ENCODE measurements around the gene GNG4. TPM values are rescaled to one million over a fixed set of nuclear protein-coding genes. Genes with fewer than 3 reads are reported as not detected.

Gene GNG4
- total and polyA plus RNA-seq, 2 donors (not counting 1 experiment from before 2014, with no cell fraction given) = under 0.01 to 0.06 TPM

DNA sequence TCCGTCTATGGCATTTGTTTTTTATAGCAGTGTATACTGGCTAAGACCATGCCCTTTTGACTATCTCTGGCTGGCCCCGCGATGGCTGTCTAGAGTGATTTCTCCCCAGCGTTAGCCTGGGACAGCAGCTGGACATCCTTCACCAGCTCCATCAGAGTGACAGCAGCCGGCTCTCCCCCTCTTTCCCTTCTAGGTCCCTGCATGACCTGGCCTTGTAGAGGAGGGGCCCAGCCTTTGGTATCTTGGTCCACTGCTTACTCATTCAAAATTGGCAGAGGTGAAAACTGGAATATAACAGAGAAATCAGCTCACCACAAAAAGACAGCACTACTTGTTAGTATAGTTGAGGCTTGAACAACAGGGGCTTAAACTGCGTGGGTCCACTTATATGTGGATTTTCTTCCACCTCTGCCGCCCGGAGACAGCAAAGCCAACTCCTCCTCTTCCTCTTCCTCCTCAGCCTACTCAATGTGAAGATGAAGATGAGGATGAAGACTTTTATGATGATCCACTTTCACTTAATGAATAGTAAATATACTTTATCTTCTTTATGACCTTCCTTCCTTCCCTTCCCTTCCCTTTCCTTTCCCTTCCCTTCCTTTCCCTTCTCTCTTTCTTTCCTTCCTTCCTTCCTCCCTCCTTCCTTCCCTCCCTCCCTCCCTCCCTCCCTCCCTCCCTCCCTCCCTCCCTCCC is 116.0 kb downstream of the GNG4 start:
- Histone ChIP-seq H3K4me3 (replicated peaks in 1 of 4; ENCODE audit: control extremely low read depth in 1 of 4, insufficient read depth in 1 of 4, low read depth in 3 of 4, low read length in 4 of 4) (no peak overlapping the region), H3K4me2 (ENCODE audit: extremely low read depth, insufficient read depth, low read length) (no peak overlapping the region), H3K9me3 (ENCODE audit: control insufficient read depth, insufficient read depth, low read depth, low read length) (no peaks in the 10 kb centered on the region), H3K27me3 (ENCODE audit: control insufficient read depth, insufficient read depth, low read length) (no peaks in the 10 kb centered on the region), H3K9ac (ENCODE audit: insufficient read depth, low read length) (no peak overlapping the region), H3K79me2 (ENCODE audit: control insufficient read depth, insufficient read depth, low read length) (no peaks in the 10 kb centered on the region), H2AFZ (ENCODE audit: low read length) (no peak overlapping the region), H4K20me1 (ENCODE audit: control insufficient read depth, extremely low read depth, insufficient read depth, low read length) (no peaks in the 10 kb centered on the region), H3K27ac (ENCODE audit: insufficient read depth, low read length) (no peak overlapping the region), H3K4me1 (ENCODE audit: control insufficient read depth, extremely low read depth, insufficient read depth, low read length) (peaks cover 2% of the 10 kb centered on the region), H3K36me3 (ENCODE audit: control insufficient read depth, insufficient read depth, low read length) (no peaks in the 10 kb centered on the region)
- DNase-seq (ENCODE audit: low read depth in 2 of 2) = peak; percentile 12 to 30
- TF ChIP-seq EZH2 (IDR thresholded peaks at IDR 0.05; ENCODE audit: low read length, missing control alignments) = no peak
- TF ChIP-seq, protein P1, sequence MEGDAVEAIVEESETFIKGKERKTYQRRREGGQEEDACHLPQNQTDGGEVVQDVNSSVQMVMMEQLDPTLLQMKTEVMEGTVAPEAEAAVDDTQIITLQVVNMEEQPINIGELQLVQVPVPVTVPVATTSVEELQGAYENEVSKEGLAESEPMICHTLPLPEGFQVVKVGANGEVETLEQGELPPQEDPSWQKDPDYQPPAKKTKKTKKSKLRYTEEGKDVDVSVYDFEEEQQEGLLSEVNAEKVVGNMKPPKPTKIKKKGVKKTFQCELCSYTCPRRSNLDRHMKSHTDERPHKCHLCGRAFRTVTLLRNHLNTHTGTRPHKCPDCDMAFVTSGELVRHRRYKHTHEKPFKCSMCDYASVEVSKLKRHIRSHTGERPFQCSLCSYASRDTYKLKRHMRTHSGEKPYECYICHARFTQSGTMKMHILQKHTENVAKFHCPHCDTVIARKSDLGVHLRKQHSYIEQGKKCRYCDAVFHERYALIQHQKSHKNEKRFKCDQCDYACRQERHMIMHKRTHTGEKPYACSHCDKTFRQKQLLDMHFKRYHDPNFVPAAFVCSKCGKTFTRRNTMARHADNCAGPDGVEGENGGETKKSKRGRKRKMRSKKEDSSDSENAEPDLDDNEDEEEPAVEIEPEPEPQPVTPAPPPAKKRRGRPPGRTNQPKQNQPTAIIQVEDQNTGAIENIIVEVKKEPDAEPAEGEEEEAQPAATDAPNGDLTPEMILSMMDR (conservative IDR thresholded peaks at IDR 0.05 in 1 of 2, IDR thresholded peaks at IDR 0.05 in 1 of 2; ENCODE audit: low read depth in 1 of 2, low read length in 2 of 2) = no peak

GRCh38 chr1:235532360-235532759 is 117.2 kb downstream of the GNG4 start:
- Histone ChIP-seq H4K20me1 (ENCODE audit: control insufficient read depth, extremely low read depth, insufficient read depth, low read length) (no peaks in the 10 kb centered on the region), H2AFZ (ENCODE audit: low read length) (no peak overlapping the region), H3K4me2 (ENCODE audit: extremely low read depth, insufficient read depth, low read length) (peak overlapping the region; percentile 16), H3K36me3 (ENCODE audit: control insufficient read depth, insufficient read depth, low read length) (no peaks in the 10 kb centered on the region), H3K4me3 (replicated peaks in 1 of 4; ENCODE audit: control extremely low read depth in 1 of 4, insufficient read depth in 1 of 4, low read depth in 3 of 4, low read length in 4 of 4) (no peak overlapping the region), H3K27ac (ENCODE audit: insufficient read depth, low read length) (no peak overlapping the region), H3K9me3 (ENCODE audit: control insufficient read depth, insufficient read depth, low read depth, low read length) (no peaks in the 10 kb centered on the region), H3K27me3 (ENCODE audit: control insufficient read depth, insufficient read depth, low read length) (no peaks in the 10 kb centered on the region), H3K4me1 (ENCODE audit: control insufficient read depth, extremely low read depth, insufficient read depth, low read length) (peaks cover 2% of the 10 kb centered on the region), H3K79me2 (ENCODE audit: control insufficient read depth, insufficient read depth, low read length) (no peaks in the 10 kb centered on the region), H3K9ac (ENCODE audit: insufficient read depth, low read length) (no peak overlapping the region)
- peak; percentile 36 to 60 for DNase-seq (ENCODE audit: low read depth in 2 of 2)
- TF ChIP-seq, protein P1 (conservative IDR thresholded peaks at IDR 0.05 in 1 of 2, IDR thresholded peaks at IDR 0.05 in 1 of 2; ENCODE audit: low read depth in 1 of 2, low read length in 2 of 2) = no peak
- TF ChIP-seq EZH2 (IDR thresholded peaks at IDR 0.05; ENCODE audit: low read length, missing control alignments) = no peak

DNA sequence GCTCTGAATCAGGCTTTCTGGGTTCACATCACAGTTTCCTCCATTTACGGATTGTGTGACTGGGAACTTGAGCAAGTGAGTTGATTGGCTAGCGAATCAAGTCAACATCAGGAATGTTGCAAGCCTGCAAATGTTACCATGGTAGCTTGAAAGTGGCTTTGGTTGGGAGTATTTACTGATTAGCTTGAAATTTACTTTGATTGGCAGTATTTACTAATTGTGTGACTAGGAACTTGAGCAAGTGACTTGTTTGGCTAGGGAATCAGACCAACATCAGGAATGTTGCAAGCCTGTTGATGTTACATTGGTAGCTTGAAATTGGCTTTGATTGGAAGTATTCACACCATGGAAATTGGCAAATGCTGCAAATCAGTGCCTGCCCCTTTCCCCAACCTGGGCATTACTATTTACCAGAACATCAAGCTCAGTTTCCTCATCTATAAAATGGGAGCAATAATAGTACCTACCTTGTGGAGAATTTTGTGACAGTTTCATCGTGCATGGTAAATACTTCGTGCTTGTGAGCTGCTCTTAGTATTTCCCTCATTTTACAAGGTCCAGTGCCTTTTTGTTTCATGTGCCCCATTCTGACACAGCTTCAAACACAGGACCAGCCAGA is 122.3 kb downstream of the GNG4 start:
- no peaks in the 10 kb centered on the region for H3K79me2 ChIP-seq (ENCODE audit: control insufficient read depth, insufficient read depth, low read length)
- no peak for TF ChIP-seq EZH2 (IDR thresholded peaks at IDR 0.05; ENCODE audit: low read length, missing control alignments)
- TF ChIP-seq, protein P1 (conservative IDR thresholded peaks at IDR 0.05 in 1 of 2, IDR thresholded peaks at IDR 0.05 in 1 of 2; ENCODE audit: low read depth in 1 of 2, low read length in 2 of 2) = no peak
- no peaks in the 10 kb centered on the region for H3K9me3 ChIP-seq (ENCODE audit: control insufficient read depth, insufficient read depth, low read depth, low read length)
- H4K20me1 ChIP-seq (ENCODE audit: control insufficient read depth, extremely low read depth, insufficient read depth, low read length) = no peaks in the 10 kb centered on the region
- H3K4me2 ChIP-seq (ENCODE audit: extremely low read depth, insufficient read depth, low read length) = no peak overlapping the region
- H3K27ac ChIP-seq (ENCODE audit: insufficient read depth, low read length) = no peak overlapping the region
- no peak overlapping the region for H2AFZ ChIP-seq (ENCODE audit: low read length)
- no peaks in the 10 kb centered on the region for H3K27me3 ChIP-seq (ENCODE audit: control insufficient read depth, insufficient read depth, low read length)
- DNase-seq (ENCODE audit: low read depth in 2 of 2) = peak in 1 of 2 donors; percentile 3
- no peak overlapping the region for H3K4me3 ChIP-seq (replicated peaks in 1 of 4; ENCODE audit: control extremely low read depth in 1 of 4, insufficient read depth in 1 of 4, low read depth in 3 of 4, low read length in 4 of 4)
- no peaks in the 10 kb centered on the region for H3K36me3 ChIP-seq (ENCODE audit: control insufficient read depth, insufficient read depth, low read length)
- no peaks in the 10 kb centered on the region for H3K4me1 ChIP-seq (ENCODE audit: control insufficient read depth, extremely low read depth, insufficient read depth, low read length)
- H3K9ac ChIP-seq (ENCODE audit: insufficient read depth, low read length) = no peak overlapping the region
